H9 (cell line): Measurements from ENCODE around the gene TSNAX. TPM values are rescaled to one million over a fixed set of nuclear protein-coding genes. Genes with fewer than 3 reads are reported as not detected.
"Not testable (repeated sequence)": the region's sequence is repeated elsewhere in the genome, so short reads cannot be mapped to it uniquely, and the experiment has no call there.

Source experiments
- DNase-seq: peaks from one replicate; pipeline ENCODE4 v3.0.0-alpha.2; 2017
- H2AFZ ChIP-seq: one replicate; pipeline ENCODE4 v1.6.1; 2013; ENCODE audit warnings: mild to moderate bottlenecking, low read length, control low read depth, moderate library complexity
- H2AK5ac ChIP-seq: 2 replicates; pipeline ENCODE4 v1.6.1; 2013; ENCODE audit warnings: low read length, control low read depth, mixed read lengths; ENCODE audit not compliant: insufficient read length
- H2BK120ac ChIP-seq: one replicate; pipeline ENCODE4 v1.6.1; 2013; ENCODE audit warnings: low read depth, mild to moderate bottlenecking, low read length, control low read depth, inconsistent platforms; ENCODE audit not compliant: poor library complexity, severe bottlenecking
- H2BK12ac ChIP-seq: 2 replicates; pipeline ENCODE4 v1.6.1; 2013; ENCODE audit warnings: low read length, control low read depth, mixed read lengths, low read depth; ENCODE audit not compliant: insufficient read length
- H2BK15ac ChIP-seq: 2 replicates; pipeline ENCODE4 v1.6.1; 2013; ENCODE audit warnings: low read depth, low read length, control low read depth
- H2BK20ac ChIP-seq: one replicate; pipeline ENCODE4 v1.6.1; 2013; ENCODE audit warnings: low read depth, mild to moderate bottlenecking, low read length, control low read depth, inconsistent platforms; ENCODE audit not compliant: poor library complexity, severe bottlenecking
- H2BK5ac ChIP-seq: 2 replicates; pipeline ENCODE4 v1.6.1; 2013; ENCODE audit warnings: low read length, control low read depth, mixed read lengths; ENCODE audit not compliant: insufficient read length
- H3K14ac ChIP-seq: 2 replicates; pipeline ENCODE4 v1.6.1; 2013; ENCODE audit warnings: low read length, control low read depth; ENCODE audit not compliant: insufficient read depth
- H3K18ac ChIP-seq: 2 replicates; pipeline ENCODE4 v1.6.1; 2013; ENCODE audit warnings: low read depth, mild to moderate bottlenecking, mixed read lengths, low read length, control low read depth; ENCODE audit not compliant: insufficient read length
- H3K23ac ChIP-seq: 2 replicates; pipeline ENCODE4 v1.6.1; 2013; ENCODE audit warnings: low read length, control low read depth, mixed read lengths, low read depth; ENCODE audit not compliant: insufficient read length
- H3K23me2 ChIP-seq: 2 replicates; pipeline ENCODE4 v1.6.1; 2013; ENCODE audit warnings: low read depth, mild to moderate bottlenecking, mixed read lengths, low read length, control low read depth; ENCODE audit not compliant: insufficient read length, poor library complexity, severe bottlenecking
- H3K27ac ChIP-seq: 2 replicates; pipeline ENCODE4 v1.5.1; 2013; ENCODE audit warnings: low read length, control low read depth, mixed read lengths, low read depth; ENCODE audit not compliant: insufficient read length
- H3K27me3 ChIP-seq: 2 replicates; pipeline ENCODE4 v1.6.1; 2013; ENCODE audit warnings: low read length, control low read depth, inconsistent platforms; ENCODE audit not compliant: insufficient read depth
- H3K4ac ChIP-seq: 2 replicates; pipeline ENCODE4 v1.6.1; 2013; ENCODE audit warnings: low read depth, mild to moderate bottlenecking, control low read depth, inconsistent platforms, low read length, moderate library complexity
- H3K4me1 ChIP-seq: 2 replicates; pipeline ENCODE4 v1.6.1; 2013; ENCODE audit warnings: low read length, control low read depth, inconsistent platforms; ENCODE audit not compliant: insufficient read depth
- H3K4me2 ChIP-seq: 2 replicates; pipeline ENCODE4 v1.6.1; 2013; ENCODE audit warnings: low read length, control low read depth, mixed read lengths; ENCODE audit not compliant: insufficient read length, insufficient read depth
- H3K56ac ChIP-seq: 2 replicates; pipeline ENCODE4 v1.6.1; 2013; ENCODE audit warnings: low read depth, mild to moderate bottlenecking, mixed read lengths, low read length, control low read depth; ENCODE audit not compliant: insufficient read length
- H3K79me1 ChIP-seq: 2 replicates; pipeline ENCODE4 v1.6.1; 2013; ENCODE audit warnings: low read depth, mild to moderate bottlenecking, moderate library complexity, low read length, control low read depth, inconsistent platforms; ENCODE audit not compliant: insufficient read depth, poor library complexity, severe bottlenecking
- H3K79me2 ChIP-seq: 2 replicates; pipeline ENCODE4 v1.6.1; 2013; ENCODE audit warnings: low read length, control low read depth, inconsistent platforms; ENCODE audit not compliant: insufficient read depth
- H3K9ac ChIP-seq: 2 replicates; pipeline ENCODE4 v1.6.1; 2013; ENCODE audit warnings: low read length, control low read depth, mixed read lengths; ENCODE audit not compliant: insufficient read length; ENCODE audit errors: extremely low read depth
- H3K9me3 ChIP-seq: one replicate; pipeline ENCODE4 v1.6.1; 2013; ENCODE audit warnings: low read depth, low read length, inconsistent platforms; ENCODE audit not compliant: control insufficient read depth
- H3T11ph ChIP-seq: one replicate; pipeline ENCODE4 v1.6.1; 2013; ENCODE audit warnings: mild to moderate bottlenecking, low read length, control low read depth, inconsistent platforms
- H4K20me1 ChIP-seq: one replicate; pipeline ENCODE4 v1.6.1; 2013; ENCODE audit not compliant: control insufficient read depth, insufficient read length, insufficient read depth
- H4K5ac ChIP-seq: 2 replicates; pipeline ENCODE4 v1.6.1; 2013; ENCODE audit warnings: low read depth, mild to moderate bottlenecking, mixed read lengths, low read length, control low read depth; ENCODE audit not compliant: insufficient read length
- H4K8ac ChIP-seq: replicated peaks from 2 replicates; pipeline ENCODE4 v1.6.1; 2013; ENCODE audit warnings: low read length, control low read depth, mixed read lengths, low read depth; ENCODE audit not compliant: insufficient read length
- H4K91ac ChIP-seq: 2 replicates; pipeline ENCODE4 v1.6.1; 2013; ENCODE audit warnings: low read depth, mild to moderate bottlenecking, moderate library complexity, mixed read lengths, low read length, control low read depth; ENCODE audit not compliant: insufficient read length
- H3K27ac Mint-ChIP-seq, 3 experiments: 2 replicates in 2 of 3; 3 replicates in 1 of 3; pipeline ENCODE4 v1.8.0; 2020 to 2021; ENCODE audit warnings: mixed read lengths in 3 of 3, mild to moderate bottlenecking in 1 of 3, moderate library complexity in 1 of 3
- H3K27me3 Mint-ChIP-seq: 2 replicates; pipeline ENCODE4 v1.8.0; 2021; ENCODE audit warnings: low read depth, mild to moderate bottlenecking, moderate library complexity, mixed read lengths
- H3K36me3 Mint-ChIP-seq, 3 experiments: 2 replicates in 2 of 3; 3 replicates in 1 of 3; pipeline ENCODE4 v1.8.0; 2020 to 2021; ENCODE audit warnings: low read depth in 3 of 3, mixed read lengths in 3 of 3; ENCODE audit not compliant: insufficient read depth in 1 of 3
- H3K4me1 Mint-ChIP-seq, 2 experiments: 2 replicates each; pipeline ENCODE4 v1.8.0; 2020; ENCODE audit warnings: mixed read lengths in 2 of 2
- H3K4me3 Mint-ChIP-seq, 2 experiments: 2 replicates in 1 of 2; 3 replicates in 1 of 2; pipeline ENCODE4 v1.8.0; 2020 to 2021; ENCODE audit warnings: mild to moderate bottlenecking in 2 of 2, mixed read lengths in 2 of 2, moderate library complexity in 1 of 2
- H3K9me3 Mint-ChIP-seq, 2 experiments: 2 replicates in 1 of 2; 3 replicates in 1 of 2; pipeline ENCODE4 v1.8.0; 2020; ENCODE audit warnings: mild to moderate bottlenecking in 2 of 2, mixed read lengths in 2 of 2, moderate library complexity in 1 of 2
- CTCF ChIP-seq: fragments of 200-600 bp; sonication (generic); conservative IDR thresholded peaks from 3 replicates; pipeline ENCODE4 v1.8.0; 2021; ENCODE audit warnings: antibody characterized with exemption, mild to moderate bottlenecking
- WGBS: extraction: QIAGEN DNeasy Blood & Tissue Kit; methylation state at CpG from one replicate; pipeline ENCODE4 v1.1.7; 2013; ENCODE audit warnings: missing lambda C conversion rate, low lambda C conversion rate, mixed read lengths; ENCODE audit not compliant: insufficient read length; ENCODE audit errors: extremely low coverage; 5-methylcytosine and 5-hydroxymethylcytosine counted together
- total RNA-seq: library from RNA; stranded (reverse); gene quantifications from 2 replicates; pipeline ENCODE4 v1.2.1, GENCODE V29; 2021

TSNAX gene
- total RNA-seq, 1 experiment from 2014 or later, result 39.9 TPM

GRCh38 chr1:231592809-231593208 is 64.3 kb downstream of the TSNAX start:
- no peaks in the 10 kb centered on the region for H3K27me3 ChIP-seq
- H4K8ac ChIP-seq, result no peak overlapping the region
- no peak overlapping the region for H3K18ac ChIP-seq
- Mint-ChIP-seq H3K27ac (no peak overlapping the region), H3K4me3 (no peak overlapping the region), H3K27me3 (no peaks in the 10 kb centered on the region), H3K36me3 (no peaks in the 10 kb centered on the region), H3K4me1 (peaks cover 12 to 15% of the 10 kb centered on the region in 2 experiments), H3K9me3 (no peaks in the 10 kb centered on the region)
- no peaks in the 10 kb centered on the region for H3K79me2 ChIP-seq
- no peak overlapping the region for H2BK5ac ChIP-seq
- no peak overlapping the region for H2AFZ ChIP-seq
- H3K4me1 ChIP-seq, result no peaks in the 10 kb centered on the region
- no peak overlapping the region for H3K14ac ChIP-seq
- no peak overlapping the region for H3K4me2 ChIP-seq
- no peak overlapping the region for H3K4ac ChIP-seq
- no peak overlapping the region for H4K91ac ChIP-seq
- H3K79me1 ChIP-seq, result no peaks in the 10 kb centered on the region
- H2BK15ac ChIP-seq, result no peak overlapping the region
- no peak overlapping the region for H2AK5ac ChIP-seq
- no peak for TF ChIP-seq CTCF
- H2BK20ac ChIP-seq, result no peak overlapping the region
- no peaks in the 10 kb centered on the region for H3K9me3 ChIP-seq
- no peak overlapping the region for H3K23ac ChIP-seq
- no peak overlapping the region for H4K5ac ChIP-seq
- WGBS, result no CpG with 5 or more reads among the region's 1 CpG
- no peak overlapping the region for H3K56ac ChIP-seq
- no peak overlapping the region for H3T11ph ChIP-seq
- H3K27ac ChIP-seq, result no peak overlapping the region
- no peak overlapping the region for H3K9ac ChIP-seq
- no peaks in the 10 kb centered on the region for H3K23me2 ChIP-seq
- no peak overlapping the region for H2BK12ac ChIP-seq
- no peak for DNase-seq
- no peaks in the 10 kb centered on the region for H4K20me1 ChIP-seq
- no peak overlapping the region for H2BK120ac ChIP-seq

- not testable (repeated sequence) for H3K27ac ChIP-seq, H3K27me3 Mint-ChIP-seq, H3K23ac ChIP-seq, H3K27me3 ChIP-seq, H2AK5ac ChIP-seq, H4K8ac ChIP-seq, H2BK12ac ChIP-seq, H2AFZ ChIP-seq, H2BK20ac ChIP-seq, H3K9ac ChIP-seq, H3K4me2 ChIP-seq, H2BK5ac ChIP-seq, H3T11ph ChIP-seq, H3K18ac ChIP-seq, H4K5ac ChIP-seq, H3K23me2 ChIP-seq, H4K91ac ChIP-seq, H3K4me3 Mint-ChIP-seq, H3K36me3 Mint-ChIP-seq, H3K4ac ChIP-seq, H3K27ac Mint-ChIP-seq, H2BK120ac ChIP-seq, H2BK15ac ChIP-seq, H3K9me3 ChIP-seq, H3K79me2 ChIP-seq, H3K14ac ChIP-seq, H3K4me1 ChIP-seq, H3K9me3 Mint-ChIP-seq, H4K20me1 ChIP-seq, H3K56ac ChIP-seq, H3K79me1 ChIP-seq, DNase-seq
- H3K4me1 Mint-ChIP-seq, result peaks cover 12 to 15% of the 10 kb centered on the region in 2 experiments
- WGBS, result no CpG with 5 or more reads among the region's 1 CpG
Measured at GRCh38 chr1:231593264-231593663, 64.8 kb downstream of the TSNAX start.
